GM18499 (cell line): Measurements from ENCODE around the gene LRTM2.

Experiments
- ATAC-seq: cut with Tn5 transposase; IDR thresholded peaks from one replicate; pipeline ENCODE4 v1.9.1; 2021; ENCODE audit warnings: moderate number of reproducible peaks; ENCODE audit not compliant: insufficient read depth, unreplicated experiment

LRTM2 gene

GRCh38 chr12:1839956-1840951 lies 19.9 kb downstream of the LRTM2 start:
- ATAC-seq = no peak

- no peak for ATAC-seq
These were observed 20.6 kb downstream of the LRTM2 start for GRCh38 chr12:1840981-1841425.

DNA sequence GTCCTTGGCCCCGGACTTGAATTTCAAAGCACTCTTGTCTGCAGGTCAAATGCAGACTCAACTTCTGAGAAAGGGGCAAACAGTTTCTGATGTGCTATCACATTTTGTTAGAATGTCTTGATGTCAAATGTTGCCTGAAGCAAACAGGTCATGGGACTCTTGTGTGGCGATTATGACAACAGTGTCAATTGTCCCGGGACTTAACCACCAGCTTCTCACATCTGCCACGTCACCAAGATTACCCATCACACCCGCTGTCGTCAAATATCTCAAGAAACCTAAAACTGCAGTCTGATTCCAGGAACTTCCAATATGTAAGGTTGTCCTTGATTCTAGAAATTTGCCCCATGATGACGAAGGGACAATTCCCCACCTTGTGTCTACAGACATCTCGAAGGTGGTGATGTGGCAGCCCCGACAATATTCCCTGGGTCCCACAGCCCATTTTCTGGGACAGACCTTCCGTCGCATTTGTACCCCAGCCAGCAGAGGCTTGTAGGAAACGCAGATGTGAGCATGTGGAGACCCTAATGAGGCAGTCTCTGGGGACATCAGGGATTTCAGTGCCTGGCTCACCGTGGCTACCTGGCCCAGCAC lies 21.3 kb downstream of the LRTM2 start:
- no peak for ATAC-seq

DNA sequence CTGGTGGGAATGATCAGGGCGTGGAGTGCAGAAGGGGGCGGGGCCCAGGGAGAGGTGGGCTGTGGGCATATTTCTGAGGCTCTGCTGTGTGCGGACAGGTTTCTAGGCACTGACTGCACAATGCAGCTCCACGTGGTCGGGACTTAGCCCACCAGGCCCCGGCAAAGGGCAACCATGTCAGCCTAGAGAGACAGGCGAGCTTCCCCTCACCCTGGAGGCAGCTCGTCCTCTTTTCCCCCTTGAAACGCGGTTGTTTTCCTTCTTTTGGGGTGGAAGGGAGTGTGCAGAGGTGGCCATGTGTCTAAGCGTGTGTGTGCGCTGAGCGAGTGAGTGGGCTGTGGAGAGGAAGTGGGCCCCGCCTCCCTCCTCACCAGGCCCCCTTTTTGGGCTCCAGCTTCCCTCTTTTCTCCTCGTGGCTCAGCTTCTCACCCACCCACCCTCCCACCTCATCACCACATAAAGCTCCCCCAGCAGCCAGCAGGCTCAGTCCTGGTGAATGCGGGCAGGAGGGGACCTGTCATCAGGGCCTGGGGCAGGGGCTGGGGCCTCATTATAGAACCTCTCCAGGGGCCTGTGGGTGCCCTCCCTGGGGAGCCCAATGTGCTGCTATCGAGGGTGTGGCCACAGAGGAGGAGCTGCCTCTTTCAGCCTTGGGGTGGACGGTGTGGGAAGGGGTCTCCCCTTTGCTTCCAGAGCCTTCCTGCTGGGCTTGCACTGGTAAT lies 22.0 kb downstream of the LRTM2 start:
- no peak for ATAC-seq

GRCh38 chr12:1842905-1843640 lies 22.7 kb downstream of the LRTM2 start:
- no peak for ATAC-seq

- ATAC-seq = no peak
These were observed 23.3 kb downstream of the LRTM2 start for GRCh38 chr12:1843641-1844005.

DNA sequence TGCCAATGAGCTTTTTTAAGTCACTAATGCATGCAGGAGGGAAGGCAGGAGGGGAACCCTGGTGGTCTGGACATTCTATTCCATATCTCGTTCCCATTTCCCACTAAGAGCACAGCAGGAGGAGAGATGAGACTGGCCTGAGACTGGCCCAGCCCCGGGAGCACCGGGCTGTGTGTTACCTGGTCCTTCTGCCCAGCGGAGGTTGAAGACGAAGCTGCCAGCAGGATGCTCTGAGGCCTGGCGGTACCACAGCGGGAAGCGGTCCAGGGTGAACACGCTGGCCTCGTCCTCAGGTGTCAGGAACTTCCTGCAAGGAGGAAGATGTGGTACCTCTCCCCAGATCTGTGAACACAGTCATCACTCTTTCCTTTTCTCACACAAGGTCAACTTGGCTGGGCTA lies 23.9 kb downstream of the LRTM2 start:
- ATAC-seq = no peak

DNA sequence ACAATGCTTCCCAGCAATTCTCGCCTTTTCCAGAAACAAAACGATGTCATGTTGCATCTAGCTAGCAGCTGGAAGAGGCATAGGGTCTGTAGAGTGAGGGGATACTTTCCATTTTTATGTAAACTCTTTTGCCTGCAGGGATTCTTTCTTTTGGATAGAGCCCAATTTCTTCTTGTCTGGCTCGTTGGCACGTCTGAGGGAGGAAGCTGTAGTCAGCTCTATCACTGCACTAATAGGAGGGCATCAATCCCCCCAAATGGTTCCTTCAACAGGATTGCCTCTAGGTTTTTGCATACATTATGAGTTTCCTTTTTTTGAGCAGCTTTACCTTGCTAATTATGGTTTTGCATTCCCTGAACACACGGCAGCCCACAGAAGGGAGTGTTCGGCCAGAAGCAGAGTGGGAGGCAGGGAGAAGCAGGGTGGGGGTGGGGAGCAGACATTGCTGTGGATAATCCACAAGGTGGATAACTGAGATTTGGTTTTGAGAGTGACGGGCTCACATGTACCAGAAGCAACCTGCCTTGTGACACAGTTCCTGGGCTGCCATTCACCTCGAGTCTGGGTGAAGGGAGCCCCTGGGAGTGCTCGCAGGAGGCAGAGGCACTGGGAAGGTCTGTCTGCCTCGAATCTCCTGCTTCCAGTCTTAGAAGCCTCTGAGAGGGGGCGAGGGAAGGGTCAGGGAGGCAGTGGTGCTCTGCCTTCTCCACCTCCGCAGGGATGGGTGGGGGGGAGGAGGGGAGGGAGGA lies 24.5 kb downstream of the LRTM2 start:
- no peak for ATAC-seq

GRCh38 chr12:1845427-1845826 lies 25.1 kb downstream of the LRTM2 start:
- no peak for ATAC-seq

- ATAC-seq = no peak
These were observed 25.5 kb downstream of the LRTM2 start for GRCh38 chr12:1845886-1846285.

GRCh38 chr12:1846421-1847405 lies 26.3 kb downstream of the LRTM2 start:
- ATAC-seq = no peak

DNA sequence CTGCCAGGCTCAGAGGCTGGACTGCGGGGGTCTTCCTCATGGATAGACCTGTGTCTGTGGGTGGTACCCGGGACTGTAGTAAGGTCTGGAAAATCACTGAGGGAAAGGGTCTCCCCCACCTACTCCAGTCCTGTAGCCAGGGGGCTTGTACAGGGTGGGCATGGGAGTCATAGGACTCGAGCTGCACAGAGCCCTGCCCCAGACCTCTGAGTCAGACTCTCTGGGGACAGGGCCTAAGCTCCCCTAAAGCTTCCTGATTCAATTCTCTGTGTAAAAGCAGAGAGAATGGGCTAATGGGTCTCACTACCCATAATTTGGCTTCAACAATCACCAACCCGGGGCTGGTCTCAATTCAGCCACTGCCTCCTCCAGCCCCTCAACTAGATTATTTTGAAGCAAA lies 27.0 kb downstream of the LRTM2 start:
- no peak for ATAC-seq

GRCh38 chr12:1848146-1848545 lies 27.8 kb downstream of the LRTM2 start:
- ATAC-seq = no peak

GRCh38 chr12:1848745-1849144 lies 28.4 kb downstream of the LRTM2 start:
- ATAC-seq = no peak

- no peak for ATAC-seq
These were observed 30.9 kb downstream of the LRTM2 start for GRCh38 chr12:1851151-1851701.

DNA sequence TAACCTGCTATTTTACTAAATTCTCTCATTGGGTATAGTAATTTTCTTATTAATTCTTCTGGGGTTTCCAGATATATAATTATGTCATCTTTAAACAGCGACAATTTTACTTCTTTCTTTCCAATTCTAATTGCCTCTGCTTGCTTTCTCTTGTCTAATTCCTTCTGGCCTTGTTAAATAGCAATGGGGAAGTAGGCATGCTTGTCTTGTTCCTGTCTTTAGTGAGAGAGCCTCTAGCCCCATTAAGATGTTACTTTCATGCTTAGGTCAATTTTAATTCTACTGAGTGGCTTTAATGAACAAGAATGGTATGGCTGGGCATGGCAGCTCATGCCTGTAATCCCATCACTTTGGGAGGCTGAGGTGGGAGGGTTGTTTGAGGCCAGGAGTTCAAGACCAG lies 31.7 kb downstream of the LRTM2 start:
- no peak for ATAC-seq

DNA sequence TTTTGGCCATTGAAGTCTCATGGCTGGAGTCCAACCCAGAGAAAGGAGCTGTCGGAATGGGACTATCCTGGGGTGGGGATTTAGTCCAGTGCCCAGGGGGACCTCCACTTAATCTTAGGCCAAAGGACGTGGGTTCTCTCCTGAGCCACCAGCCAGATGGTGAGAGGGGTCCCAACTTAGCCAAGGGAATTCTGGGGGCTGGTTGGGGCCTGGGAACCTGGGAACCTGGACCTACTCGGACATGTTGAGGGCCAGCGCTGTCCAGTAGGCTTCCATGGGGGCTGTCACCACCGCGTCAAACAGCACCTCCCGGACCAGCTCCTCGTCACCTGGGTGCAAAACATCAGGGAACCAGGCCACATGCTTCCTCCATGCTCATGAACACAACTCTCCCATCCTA lies 33.4 kb downstream of the LRTM2 start:
- no peak for ATAC-seq

DNA sequence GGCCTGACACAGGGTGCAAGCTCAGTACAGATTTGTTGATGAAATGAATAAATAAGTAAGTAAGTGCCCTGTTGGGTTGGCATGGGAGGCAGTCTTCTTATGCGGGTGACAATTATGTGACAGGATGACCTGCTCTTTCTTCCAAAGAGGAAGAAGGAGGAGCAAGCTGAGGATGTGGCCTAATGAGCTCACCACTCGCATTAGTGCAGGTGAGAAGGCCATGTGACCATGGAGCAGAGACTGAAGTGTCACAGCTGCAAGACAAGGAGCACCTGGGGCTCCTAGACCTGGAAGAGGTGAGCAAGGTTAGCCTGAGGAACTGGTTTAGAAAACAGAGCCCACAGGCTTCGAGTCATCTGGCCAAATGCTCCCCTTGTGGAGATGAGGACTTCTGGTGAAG lies 34.9 kb downstream of the LRTM2 start:
- ATAC-seq = no peak
